H9 (cell line): ENCODE measurements around the gene RMND5B. TPM values are rescaled to one million over a fixed set of nuclear protein-coding genes. Genes with fewer than 3 reads are reported as not detected.

Experiments used
- DNase-seq: peaks from one replicate; pipeline ENCODE4 v3.0.0-alpha.2; 2017
- H2AFZ ChIP-seq: one replicate; pipeline ENCODE4 v1.6.1; 2013; ENCODE audit warnings: mild to moderate bottlenecking, low read length, control low read depth, moderate library complexity
- H2AK5ac ChIP-seq: 2 replicates; pipeline ENCODE4 v1.6.1; 2013; ENCODE audit warnings: low read length, control low read depth, mixed read lengths; ENCODE audit not compliant: insufficient read length
- H2BK120ac ChIP-seq: one replicate; pipeline ENCODE4 v1.6.1; 2013; ENCODE audit warnings: low read depth, mild to moderate bottlenecking, low read length, control low read depth, inconsistent platforms; ENCODE audit not compliant: poor library complexity, severe bottlenecking
- H2BK12ac ChIP-seq: 2 replicates; pipeline ENCODE4 v1.6.1; 2013; ENCODE audit warnings: low read length, control low read depth, mixed read lengths, low read depth; ENCODE audit not compliant: insufficient read length
- H2BK15ac ChIP-seq: 2 replicates; pipeline ENCODE4 v1.6.1; 2013; ENCODE audit warnings: low read depth, low read length, control low read depth
- H2BK20ac ChIP-seq: one replicate; pipeline ENCODE4 v1.6.1; 2013; ENCODE audit warnings: low read depth, mild to moderate bottlenecking, low read length, control low read depth, inconsistent platforms; ENCODE audit not compliant: poor library complexity, severe bottlenecking
- H2BK5ac ChIP-seq: 2 replicates; pipeline ENCODE4 v1.6.1; 2013; ENCODE audit warnings: low read length, control low read depth, mixed read lengths; ENCODE audit not compliant: insufficient read length
- H3K14ac ChIP-seq: 2 replicates; pipeline ENCODE4 v1.6.1; 2013; ENCODE audit warnings: low read length, control low read depth; ENCODE audit not compliant: insufficient read depth
- H3K18ac ChIP-seq: 2 replicates; pipeline ENCODE4 v1.6.1; 2013; ENCODE audit warnings: low read depth, mild to moderate bottlenecking, mixed read lengths, low read length, control low read depth; ENCODE audit not compliant: insufficient read length
- H3K23ac ChIP-seq: 2 replicates; pipeline ENCODE4 v1.6.1; 2013; ENCODE audit warnings: low read length, control low read depth, mixed read lengths, low read depth; ENCODE audit not compliant: insufficient read length
- H3K23me2 ChIP-seq: 2 replicates; pipeline ENCODE4 v1.6.1; 2013; ENCODE audit warnings: low read depth, mild to moderate bottlenecking, mixed read lengths, low read length, control low read depth; ENCODE audit not compliant: insufficient read length, poor library complexity, severe bottlenecking
- H3K27ac ChIP-seq: 2 replicates; pipeline ENCODE4 v1.5.1; 2013; ENCODE audit warnings: low read length, control low read depth, mixed read lengths, low read depth; ENCODE audit not compliant: insufficient read length
- H3K27me3 ChIP-seq: 2 replicates; pipeline ENCODE4 v1.6.1; 2013; ENCODE audit warnings: low read length, control low read depth, inconsistent platforms; ENCODE audit not compliant: insufficient read depth
- H3K4ac ChIP-seq: 2 replicates; pipeline ENCODE4 v1.6.1; 2013; ENCODE audit warnings: low read depth, mild to moderate bottlenecking, control low read depth, inconsistent platforms, low read length, moderate library complexity
- H3K4me1 ChIP-seq: 2 replicates; pipeline ENCODE4 v1.6.1; 2013; ENCODE audit warnings: low read length, control low read depth, inconsistent platforms; ENCODE audit not compliant: insufficient read depth
- H3K4me2 ChIP-seq: 2 replicates; pipeline ENCODE4 v1.6.1; 2013; ENCODE audit warnings: low read length, control low read depth, mixed read lengths; ENCODE audit not compliant: insufficient read length, insufficient read depth
- H3K56ac ChIP-seq: 2 replicates; pipeline ENCODE4 v1.6.1; 2013; ENCODE audit warnings: low read depth, mild to moderate bottlenecking, mixed read lengths, low read length, control low read depth; ENCODE audit not compliant: insufficient read length
- H3K79me1 ChIP-seq: 2 replicates; pipeline ENCODE4 v1.6.1; 2013; ENCODE audit warnings: low read depth, mild to moderate bottlenecking, moderate library complexity, low read length, control low read depth, inconsistent platforms; ENCODE audit not compliant: insufficient read depth, poor library complexity, severe bottlenecking
- H3K79me2 ChIP-seq: 2 replicates; pipeline ENCODE4 v1.6.1; 2013; ENCODE audit warnings: low read length, control low read depth, inconsistent platforms; ENCODE audit not compliant: insufficient read depth
- H3K9ac ChIP-seq: 2 replicates; pipeline ENCODE4 v1.6.1; 2013; ENCODE audit warnings: low read length, control low read depth, mixed read lengths; ENCODE audit not compliant: insufficient read length; ENCODE audit errors: extremely low read depth
- H3K9me3 ChIP-seq: one replicate; pipeline ENCODE4 v1.6.1; 2013; ENCODE audit warnings: low read depth, low read length, inconsistent platforms; ENCODE audit not compliant: control insufficient read depth
- H3T11ph ChIP-seq: one replicate; pipeline ENCODE4 v1.6.1; 2013; ENCODE audit warnings: mild to moderate bottlenecking, low read length, control low read depth, inconsistent platforms
- H4K20me1 ChIP-seq: one replicate; pipeline ENCODE4 v1.6.1; 2013; ENCODE audit not compliant: control insufficient read depth, insufficient read length, insufficient read depth
- H4K5ac ChIP-seq: 2 replicates; pipeline ENCODE4 v1.6.1; 2013; ENCODE audit warnings: low read depth, mild to moderate bottlenecking, mixed read lengths, low read length, control low read depth; ENCODE audit not compliant: insufficient read length
- H4K8ac ChIP-seq: replicated peaks from 2 replicates; pipeline ENCODE4 v1.6.1; 2013; ENCODE audit warnings: low read length, control low read depth, mixed read lengths, low read depth; ENCODE audit not compliant: insufficient read length
- H4K91ac ChIP-seq: 2 replicates; pipeline ENCODE4 v1.6.1; 2013; ENCODE audit warnings: low read depth, mild to moderate bottlenecking, moderate library complexity, mixed read lengths, low read length, control low read depth; ENCODE audit not compliant: insufficient read length
- H3K27ac Mint-ChIP-seq, 3 experiments: 2 replicates in 2 of 3; 3 replicates in 1 of 3; pipeline ENCODE4 v1.8.0; 2020 to 2021; ENCODE audit warnings: mixed read lengths in 3 of 3, mild to moderate bottlenecking in 1 of 3, moderate library complexity in 1 of 3
- H3K27me3 Mint-ChIP-seq: 2 replicates; pipeline ENCODE4 v1.8.0; 2021; ENCODE audit warnings: low read depth, mild to moderate bottlenecking, moderate library complexity, mixed read lengths
- H3K36me3 Mint-ChIP-seq, 3 experiments: 2 replicates in 2 of 3; 3 replicates in 1 of 3; pipeline ENCODE4 v1.8.0; 2020 to 2021; ENCODE audit warnings: low read depth in 3 of 3, mixed read lengths in 3 of 3; ENCODE audit not compliant: insufficient read depth in 1 of 3
- H3K4me1 Mint-ChIP-seq, 2 experiments: 2 replicates each; pipeline ENCODE4 v1.8.0; 2020; ENCODE audit warnings: mixed read lengths in 2 of 2
- H3K4me3 Mint-ChIP-seq, 2 experiments: 2 replicates in 1 of 2; 3 replicates in 1 of 2; pipeline ENCODE4 v1.8.0; 2020 to 2021; ENCODE audit warnings: mild to moderate bottlenecking in 2 of 2, mixed read lengths in 2 of 2, moderate library complexity in 1 of 2
- H3K9me3 Mint-ChIP-seq, 2 experiments: 2 replicates in 1 of 2; 3 replicates in 1 of 2; pipeline ENCODE4 v1.8.0; 2020; ENCODE audit warnings: mild to moderate bottlenecking in 2 of 2, mixed read lengths in 2 of 2, moderate library complexity in 1 of 2
- CTCF ChIP-seq: fragments of 200-600 bp; sonication (generic); conservative IDR thresholded peaks from 3 replicates; pipeline ENCODE4 v1.8.0; 2021; ENCODE audit warnings: antibody characterized with exemption, mild to moderate bottlenecking
- WGBS: extraction: QIAGEN DNeasy Blood & Tissue Kit; methylation state at CpG from one replicate; pipeline ENCODE4 v1.1.7; 2013; ENCODE audit warnings: missing lambda C conversion rate, low lambda C conversion rate, mixed read lengths; ENCODE audit not compliant: insufficient read length; ENCODE audit errors: extremely low coverage; 5-methylcytosine and 5-hydroxymethylcytosine counted together
- total RNA-seq: library from RNA; stranded (reverse); gene quantifications from 2 replicates; pipeline ENCODE4 v1.2.1, GENCODE V29; 2021

The RMND5B gene
- total RNA-seq, 1 experiment from 2014 or later, result 86.4 TPM

- DNase-seq, result no peak
- Histone ChIP-seq H3K79me1 (no peaks in the 10 kb centered on the region), H3T11ph (no peak overlapping the region), H3K9ac (peak overlapping the region; percentile 27), H3K18ac (peak overlapping the region; percentile 58), H3K56ac (no peak overlapping the region), H2BK12ac (peak overlapping the region; percentile 3), H3K79me2 (peaks cover 32% of the 10 kb centered on the region; the same call in 1 of the 2 replicates), H3K23ac (no peak overlapping the region), H2AFZ (no peak overlapping the region), H3K9me3 (no peaks in the 10 kb centered on the region), H2AK5ac (no peak overlapping the region), H3K4me2 (peak overlapping the region; percentile 84), H3K4ac (no peak overlapping the region; the same call in 1 of the 2 replicates), H3K27me3 (no peaks in the 10 kb centered on the region), H3K14ac (0 out of 2 replicates have a peak overlapping the region, but pooled peaks have one; percentile 42), H2BK120ac (no peak overlapping the region), H3K23me2 (peaks cover 14% of the 10 kb centered on the region), H3K4me1 (peaks cover 8% of the 10 kb centered on the region; the same call in 1 of the 2 replicates), H2BK5ac (no peak overlapping the region), H2BK20ac (no peak overlapping the region), H4K8ac (no peak overlapping the region), H4K5ac (no peak overlapping the region), H4K91ac (peak overlapping the region; percentile 34), H3K27ac (peak overlapping the region; percentile 31), H4K20me1 (no peaks in the 10 kb centered on the region), H2BK15ac (no peak overlapping the region)
- H3K9me3 Mint-ChIP-seq, result peaks cover 5 to 7% of the 10 kb centered on the region in 2 experiments; a peak in 4 of 5 replicates
- peak overlapping the region; percentile 96 to 99 (median 98) for H3K27ac Mint-ChIP-seq
- H3K27me3 Mint-ChIP-seq, result peaks cover 4% of the 10 kb centered on the region; the same call in 1 of the 2 replicates
- H3K4me3 Mint-ChIP-seq, result peak overlapping the region; percentile 98 to 100
- H3K36me3 Mint-ChIP-seq, result peaks cover 4 to 18% (median 8%) of the 10 kb centered on the region in 3 experiments
- H3K4me1 Mint-ChIP-seq, result peaks cover 22 to 37% of the 10 kb centered on the region in 2 experiments
- WGBS, result no CpG with 5 or more reads among the region's 7 CpGs
- no peak for TF ChIP-seq CTCF
These were observed 15.0 kb upstream of the RMND5B start for GRCh38 chr5:178115814-178116142.
